SHP77 treated with DMSO at 0.1 percent for 48 hours (cell line): ENCODE data around the gene SPDYE2B.
"Not testable (repeated sequence)": the region's sequence is repeated elsewhere in the genome, so short reads cannot be mapped to it uniquely, and the experiment has no call there.

Source experiments
- DNase-seq: peaks from one replicate; lab custom pipeline; 2025; lab: John Stamatoyannopoulos, UW

SPDYE2B gene

GRCh38 chr7:102642691-102643090 lies 7.4 kb upstream of the SPDYE2B start, which contains the start of gene UPK3BL1:
UPK3BL1 (minus strand) TSS chr7:102642791; CDS start chr7:102642741, 50 bp downstream.
- not testable (repeated sequence) for DNase-seq

GRCh38 chr7:102643404-102643803 lies 6.7 kb upstream of the SPDYE2B start:
- DNase-seq = not testable (repeated sequence)

GRCh38 chr7:102647813-102648212 lies 2.3 kb upstream of the SPDYE2B start:
- not testable (repeated sequence) for DNase-seq

GRCh38 chr7:102664765-102665164 lies 14.6 kb downstream of the SPDYE2B start:
- not testable (repeated sequence) for DNase-seq

GRCh38 chr7:102666850-102667249 lies 16.7 kb downstream of the SPDYE2B start:
- DNase-seq = not testable (repeated sequence)

GRCh38 chr7:102667523-102667922 lies 17.4 kb downstream of the SPDYE2B start:
- not testable (repeated sequence) for DNase-seq

- not testable (repeated sequence) for DNase-seq
Measured at GRCh38 chr7:102671166-102671955, 21.2 kb downstream of the SPDYE2B start, which contains the start of gene POLR2J2. POLR2J2 (minus strand) TSS chr7:102671663; CDS start chr7:102671601, 62 bp downstream.

- DNase-seq = not testable (repeated sequence)
Measured at GRCh38 chr7:102671956-102672307, 21.8 kb downstream of the SPDYE2B start.

GRCh38 chr7:102673447-102674067 lies 23.4 kb downstream of the SPDYE2B start:
- DNase-seq = not testable (repeated sequence)

GRCh38 chr7:102675545-102675944 lies 25.4 kb downstream of the SPDYE2B start:
- not testable (repeated sequence) for DNase-seq

GRCh38 chr7:102680780-102681179 lies 30.7 kb downstream of the SPDYE2B start:
- DNase-seq = not testable (repeated sequence)

- DNase-seq = not testable (repeated sequence)
Measured at GRCh38 chr7:102682560-102682959, 32.4 kb downstream of the SPDYE2B start.

- DNase-seq = not testable (repeated sequence)
Measured at GRCh38 chr7:102688299-102689036, 38.3 kb downstream of the SPDYE2B start.

- DNase-seq = not testable (repeated sequence)
Measured at GRCh38 chr7:102689436-102690282, 39.5 kb downstream of the SPDYE2B start.

- not testable (repeated sequence) for DNase-seq
Measured at GRCh38 chr7:102690602-102691001, 40.5 kb downstream of the SPDYE2B start.

- not testable (repeated sequence) for DNase-seq
Measured at GRCh38 chr7:102694008-102694407, 43.9 kb downstream of the SPDYE2B start.

GRCh38 chr7:102695033-102695552 lies 45.0 kb downstream of the SPDYE2B start:
- DNase-seq = not testable (repeated sequence)

- DNase-seq = not testable (repeated sequence)
Measured at GRCh38 chr7:102696009-102696408, 45.9 kb downstream of the SPDYE2B start.

GRCh38 chr7:102697642-102698512 lies 47.8 kb downstream of the SPDYE2B start:
- DNase-seq = not testable (repeated sequence)
